GM12878 (cell line): Measurements from ENCODE around the gene CCR7. TPM values are rescaled to one million over a fixed set of nuclear protein-coding genes. Genes with fewer than 3 reads are reported as not detected.

ENCODE experiments used
- ATAC-seq: fragments of 200-7000 bp; cut with Tn5 transposase; 3 replicates; pipeline ENCODE4 v1.9.1; 2020; ENCODE audit warnings: mild to moderate bottlenecking, moderate library complexity
- BruUV-seq: library from RNA; stranded (reverse); fragments of 400-500 nt; replicated peaks from 2 replicates; lab custom pipeline; 2021; lab: Mats Ljungman, UMichigan
- CTCF ChIA-PET: fragments of 300-600 bp; sonication (Branson Sonifier 250); formaldehyde crosslinking; extraction: SDS; loops from one replicate; lab custom pipeline; 2021; ENCODE audit warnings: inconsistent platforms; lab: Yijun Ruan, JAX
- POLR2A ChIA-PET: fragments of 350-600 bp; formaldehyde crosslinking; extraction: SDS; loops from one replicate; lab custom pipeline; 2021; ENCODE audit warnings: inconsistent platforms; lab: Charles Lee
- RAD21 ChIA-PET: fragments of 300-600 bp; sonication (Branson Sonifier 250); formaldehyde crosslinking; loops from one replicate; lab custom pipeline; 2023; ENCODE audit warnings: antibody characterized with exemption; ENCODE audit not compliant: unreplicated experiment; lab: Charles Lee
- SMC1A ChIA-PET: fragments of 300-600 bp; sonication (Branson Sonifier 250); formaldehyde crosslinking; loops from one replicate; lab custom pipeline; 2023; ENCODE audit not compliant: unreplicated experiment, uncharacterized antibody; lab: Charles Lee
- DNase-seq: peaks from one replicate; pipeline ENCODE4 v3.0.0-alpha.2; 2011; ENCODE audit warnings: low read depth, low spot score
- FAIRE-seq: peaks from 3 replicates; lab custom pipeline; 2011; peaks lifted over from hg19 to GRCh38; lab: Jason Lieb, UNC
- H2AFZ ChIP-seq: 2 replicates; pipeline ENCODE4 v1.6.0; 2011; ENCODE audit warnings: low read depth, low read length, control low read depth; ENCODE audit not compliant: control insufficient read depth
- H3K27ac ChIP-seq: 2 replicates; pipeline ENCODE4 v1.5.1; 2011; ENCODE audit warnings: control low read depth; ENCODE audit not compliant: control insufficient read depth, insufficient read depth
- H3K27me3 ChIP-seq, 2 experiments: replicated peaks in 1 of 2; 2 replicates each; pipeline versions ENCODE4 v1.6.0 to v1.6.1; 2011; ENCODE audit warnings: low read length in 1 of 2; ENCODE audit not compliant: control insufficient read depth in 2 of 2, insufficient read depth in 2 of 2
- H3K36me3 ChIP-seq, 2 experiments: 2 replicates each; pipeline ENCODE4 v1.5.1; 2011; ENCODE audit warnings: low read length in 1 of 2; ENCODE audit not compliant: control insufficient read depth in 2 of 2, insufficient read depth in 2 of 2
- H3K4me1 ChIP-seq: 2 replicates; pipeline ENCODE4 v1.6.1; 2011; ENCODE audit warnings: mild to moderate bottlenecking, low read length, moderate library complexity, mixed read lengths; ENCODE audit not compliant: control insufficient read depth, insufficient read depth
- H3K4me2 ChIP-seq: 2 replicates; pipeline ENCODE4 v1.6.0; 2011; ENCODE audit warnings: control low read depth; ENCODE audit not compliant: control insufficient read depth, insufficient read depth
- H3K4me3 ChIP-seq: fragments of 200-600 bp; sonication (generic); 2 replicates; pipeline ENCODE4 v1.5.1; 2016
- H3K79me2 ChIP-seq: 2 replicates; pipeline ENCODE4 v1.6.0; 2011; ENCODE audit warnings: low read length; ENCODE audit not compliant: control insufficient read depth, insufficient read depth
- H3K9ac ChIP-seq: 2 replicates; pipeline ENCODE4 v1.8.0; 2011; ENCODE audit warnings: low read length, control low read depth, mixed read lengths; ENCODE audit not compliant: control insufficient read depth, insufficient read depth
- H3K9me3 ChIP-seq: replicated peaks from 3 replicates; pipeline ENCODE4 v1.5.1; 2011; ENCODE audit warnings: mild to moderate bottlenecking, low read length; ENCODE audit not compliant: control insufficient read depth, insufficient read depth
- H4K20me1 ChIP-seq: 2 replicates; pipeline ENCODE4 v1.6.0; 2011; ENCODE audit not compliant: control insufficient read depth, insufficient read depth
- CEBPB ChIP-seq, 2 experiments: fragments of 150-350 bp in 1 of 2; IDR thresholded peaks; 2 replicates each; pipeline ENCODE4 v1.6.1; 2012 to 2014; ENCODE audit warnings: low read depth in 2 of 2, low read length in 2 of 2, borderline replicate concordance in 1 of 2, inconsistent platforms in 1 of 2
- CHD2 ChIP-seq: IDR thresholded peaks from 2 replicates; pipeline ENCODE4 v1.6.1; 2011; ENCODE audit warnings: low read depth, low read length, improper control_type of control experiment, borderline replicate concordance
- CREB1 ChIP-seq: IDR thresholded peaks from 2 replicates; pipeline ENCODE4 v1.6.1; 2012; ENCODE audit warnings: low read depth, mild to moderate bottlenecking, inconsistent platforms
- ETV6 ChIP-seq, 2 experiments: fragments of 450-650 bp in 1 of 2; IDR thresholded peaks in 1 of 2; conservative IDR thresholded peaks in 1 of 2; 2 replicates each; pipeline ENCODE4 v1.6.1; 2014; ENCODE audit warnings: antibody characterized with exemption in 1 of 2, borderline replicate concordance in 1 of 2, low read depth in 1 of 2, mild to moderate bottlenecking in 1 of 2, moderate library complexity in 1 of 2
- EZH2 ChIP-seq: IDR thresholded peaks from 2 replicates; pipeline ENCODE4 v1.6.1; 2012; ENCODE audit warnings: low read depth, mild to moderate bottlenecking, control low read depth, inconsistent platforms, low read length, borderline replicate concordance; ENCODE audit not compliant: control insufficient read depth
- HCFC1 ChIP-seq: fragments of 150-350 bp; IDR thresholded peaks from 2 replicates; pipeline ENCODE4 v1.6.1; 2014; ENCODE audit warnings: low read length
- HSF1 ChIP-seq: fragments of 150-350 bp; IDR thresholded peaks from 2 replicates; pipeline ENCODE4 v1.6.1; 2014; ENCODE audit warnings: mild to moderate bottlenecking, low read depth, low read length
- IKZF1 ChIP-seq: fragments of 450-650 bp; conservative IDR thresholded peaks from 2 replicates; pipeline ENCODE4 v1.6.1; 2017; ENCODE audit warnings: antibody characterized with exemption, mild to moderate bottlenecking
- MEF2B ChIP-seq: fragments of 450-650 bp; IDR thresholded peaks from 2 replicates; pipeline ENCODE4 v1.6.1; 2018; ENCODE audit warnings: mild to moderate bottlenecking, moderate library complexity; ENCODE audit not compliant: partially characterized antibody, poor library complexity, severe bottlenecking
- NFYA ChIP-seq: IDR thresholded peaks from 2 replicates; pipeline ENCODE4 v1.6.1; 2011; ENCODE audit warnings: low read depth, mild to moderate bottlenecking, low read length, improper control_type of control experiment, borderline replicate concordance
- POLR2A ChIP-seq: IDR thresholded peaks from 2 replicates; pipeline ENCODE4 v1.6.1; 2011; ENCODE audit warnings: low read depth, mild to moderate bottlenecking, low read length
- RELA ChIP-seq: fragments of 450-650 bp; IDR thresholded peaks from 2 replicates; pipeline ENCODE4 v1.8.0; 2014; ENCODE audit warnings: borderline replicate concordance; ENCODE audit not compliant: partially characterized antibody
- SMC3 ChIP-seq: IDR thresholded peaks from 2 replicates; pipeline ENCODE4 v1.6.1; 2011; ENCODE audit warnings: low read length, improper control_type of control experiment, borderline replicate concordance
- SREBF1 ChIP-seq: IDR thresholded peaks from 2 replicates; pipeline ENCODE4 v1.6.1; 2012; ENCODE audit warnings: mild to moderate bottlenecking, low read length
- TBL1XR1 ChIP-seq: IDR thresholded peaks from 2 replicates; pipeline ENCODE4 v1.6.1; 2012; ENCODE audit warnings: low read depth, low read length, improper control_type of control experiment
- ZNF592 ChIP-seq: fragments of 450-650 bp; IDR thresholded peaks from 2 replicates; pipeline ENCODE4 v1.6.1; 2017; ENCODE audit warnings: mild to moderate bottlenecking, moderate library complexity
- WGBS: methylation state at CpG from one replicate; pipeline ENCODE4 v1.1.6; 2016; ENCODE audit warnings: low lambda C conversion rate; ENCODE audit not compliant: insufficient replicate concordance, insufficient coverage; ENCODE audit errors: missing lambda C conversion rate; 5-methylcytosine and 5-hydroxymethylcytosine counted together
- in situ Hi-C: fragments of 300-500 bp; cut with MboI; formaldehyde crosslinking; loops from 9 replicates; pipeline ENCODE4 v1.14.3; 2018; ENCODE audit warnings: mixed read lengths
- intact Hi-C: fragments of 100-400 bp; cut with micrococcal nuclease; formaldehyde crosslinking; loops from one replicate; pipeline ENCODE4 v1.14.2; 2022; ENCODE audit not compliant: unreplicated experiment
- polyA plus RNA-seq, 11 experiments: library from polyadenylated mRNA; depleted of rRNA in 4 of 11; unstranded in 6 of 11; stranded (reverse) in 5 of 11; fragments of >200 nt; fragmentation: Nextera tagmentation in 4 of 11; fragmentation: Illumina TruSeq in 1 of 11; extraction: Ambion mirVana in 4 of 11; extraction: Trizol in 1 of 11; gene quantifications; 1 replicate in 1 of 11; 2 replicates in 10 of 11; pipeline versions ENCODE4 v1.2.1 to v1.2.3, GENCODE V29; 2011 to 2016; ENCODE audit warnings: inconsistent platforms in 2 of 11, missing spikeins in 2 of 11, low read depth in 1 of 11
- total RNA-seq, 4 experiments: library from RNA; depleted of rRNA in 3 of 4; stranded (reverse); fragments of >200 nt in 3 of 4; fragmentation: Illumina TruSeq in 1 of 4; extraction: Trizol in 1 of 4; gene quantifications; 2 replicates each; pipeline versions ENCODE4 v1.2.1 to v1.2.3, GENCODE V29; 2013 to 2021

CCR7 gene
- total and polyA plus RNA-seq, 10 of the 15 experiments (the other 5 are each of a cell fraction or from before 2014, with no cell fraction given) = 131 to 1,171 (median 260) TPM

- no peak for TF ChIP-seq ETV6 (conservative IDR thresholded peaks at IDR 0.05 in 1 of 2, IDR thresholded peaks at IDR 0.05 in 1 of 2; ENCODE audit: borderline replicate concordance in 1 of 2, low read depth in 1 of 2)
These were observed 51.0 kb downstream of the CCR7 start (continued) for GRCh38 chr17:40514013-40514875.

- Histone ChIP-seq H3K9ac (no peak overlapping the region), H3K9me3 (no peaks in the 10 kb centered on the region), H3K27me3 (no peaks in the 10 kb centered on the region; a peak in 1 of 4 replicates), H3K36me3 (no peaks in the 10 kb centered on the region), H3K4me3 (no peak overlapping the region), H3K79me2 (no peaks in the 10 kb centered on the region), H2AFZ (no peak overlapping the region), H4K20me1 (no peaks in the 10 kb centered on the region), H3K27ac (no peak overlapping the region), H3K4me1 (peaks cover 10% of the 10 kb centered on the region), H3K4me2 (no peak overlapping the region)
- no TSS peak for BruUV-seq
- ChIA-PET CTCF (interaction anchor here (0.9 to 1.5 kb wide), 3 partner anchors 16 to 74 kb away, joined by 3 read pairs; no protein-coding TSS in a partner anchor), POLR2A (no interaction called here), SMC1A (interaction anchor here (0.8 to 1.0 kb wide), 4 partner anchors 10 to 101 kb away, joined by 3 read pairs; partner anchors contain the start of gene TNS4), RAD21 (no interaction called here)
- DNase-seq (no peak), FAIRE-seq (no peak), ATAC-seq (no peak)
- in situ Hi-C loops (no loop called here), intact Hi-C loops (no loop called here)
- 51% methylated on average over 12 of the region's 12 CpGs for WGBS
- TF ChIP-seq ZNF592 (no peak), CREB1 (no peak), SMC3 (no peak), CEBPB (IDR thresholded peaks at IDR 0.05; ENCODE audit: borderline replicate concordance in 1 of 2, low read depth in 2 of 2, low read length in 2 of 2) (no peak), CHD2 (no peak), RELA (no peak), SREBF1 (no peak), MEF2B (no peak), HSF1 (no peak), IKZF1 (no peak), TBL1XR1 (no peak), EZH2 (no peak), POLR2A (no peak), NFYA (no peak), HCFC1 (no peak)
These were observed 53.5 kb downstream of the CCR7 start for GRCh38 chr17:40511667-40512220.
